Caco-2 (cell line): ENCODE results near the gene ASMTL. TPM values are rescaled to one million over a fixed set of nuclear protein-coding genes. Genes with fewer than 3 reads are reported as not detected.

Experiments used
- BruUV-seq: library from RNA; stranded (reverse); fragments of 400-500 nt; replicated peaks from 2 replicates; lab custom pipeline; 2021; lab: Mats Ljungman, UMichigan
- CTCF ChIA-PET: fragments of 300-600 bp; sonication (Branson Sonifier 250); formaldehyde crosslinking; loops from one replicate; lab custom pipeline; 2022; ENCODE audit warnings: antibody characterized with exemption; lab: Charles Lee
- POLR2A ChIA-PET: fragments of 300-600 bp; sonication (Branson Sonifier 250); formaldehyde crosslinking; loops from one replicate; lab custom pipeline; 2022; ENCODE audit warnings: antibody characterized with exemption; lab: Charles Lee
- DNase-seq, 2 experiments: peaks; one replicate each; pipeline versions ENCODE4 v3.0.0 to v3.0.0-alpha.2; 2020 to 2022
- H3K27me3 ChIP-seq: replicated peaks from 2 replicates; pipeline ENCODE4 v1.6.0; 2011; ENCODE audit warnings: low read length; ENCODE audit not compliant: control insufficient read depth, insufficient read depth
- H3K36me3 ChIP-seq: 2 replicates; pipeline ENCODE4 v1.5.1; 2011; ENCODE audit warnings: low read length; ENCODE audit not compliant: control insufficient read depth, insufficient read depth
- H3K4me1 ChIP-seq: fragments of 250-450 bp; sonication (Bioruptor Pico); 2 replicates; pipeline ENCODE4 v1.5.1; 2020; ENCODE audit warnings: mild to moderate bottlenecking
- H3K4me3 ChIP-seq: 2 replicates; pipeline ENCODE4 v1.5.1; 2011; ENCODE audit warnings: low read depth, mild to moderate bottlenecking, control low read depth, low read length
- H3K9me3 ChIP-seq: fragments of 250-450 bp; sonication (Bioruptor Pico); 2 replicates; pipeline ENCODE4 v1.5.1; 2020; ENCODE audit warnings: mild to moderate bottlenecking, moderate library complexity
- H3K27ac Mint-ChIP-seq: one replicate; pipeline ENCODE4 v1.8.0; 2022; ENCODE audit warnings: mixed read lengths; ENCODE audit not compliant: unreplicated experiment
- H3K27me3 Mint-ChIP-seq: one replicate; pipeline ENCODE4 v1.8.0; 2022; ENCODE audit warnings: mixed read lengths; ENCODE audit not compliant: insufficient read depth, unreplicated experiment
- H3K36me3 Mint-ChIP-seq: one replicate; pipeline ENCODE4 v1.8.0; 2022; ENCODE audit warnings: mild to moderate bottlenecking, mixed read lengths; ENCODE audit not compliant: insufficient read depth, unreplicated experiment
- H3K4me1 Mint-ChIP-seq: one replicate; pipeline ENCODE4 v1.8.0; 2022; ENCODE audit warnings: low read depth, mixed read lengths; ENCODE audit not compliant: unreplicated experiment
- H3K4me3 Mint-ChIP-seq: one replicate; pipeline ENCODE4 v1.8.0; 2022; ENCODE audit warnings: mild to moderate bottlenecking, moderate library complexity, mixed read lengths; ENCODE audit not compliant: unreplicated experiment
- H3K9me3 Mint-ChIP-seq: one replicate; pipeline ENCODE4 v1.8.0; 2022; ENCODE audit warnings: mixed read lengths; ENCODE audit not compliant: unreplicated experiment
- intact Hi-C: fragments of 100-400 bp; cut with micrococcal nuclease; formaldehyde crosslinking; loops from one replicate; pipeline ENCODE4 v1.10.0; 2022; ENCODE audit not compliant: unreplicated experiment
- total RNA-seq: library from RNA; stranded (reverse); gene quantifications from 2 replicates; pipeline ENCODE4 v1.2.3, GENCODE V29; 2022
- TF ChIP-seq, protein P1 (sequence below), 2 experiments: fragments of 200-600 bp in 1 of 2; IDR thresholded peaks; 1 replicate in 1 of 2; 2 replicates in 1 of 2; pipeline versions ENCODE4 v1.5.1 to v1.8.0; 2011 to 2022; ENCODE audit warnings: antibody characterized with exemption in 1 of 2, control low read depth in 1 of 2, inconsistent platforms in 1 of 2, low read depth in 1 of 2, low read length in 1 of 2, mild to moderate bottlenecking in 1 of 2, moderate library complexity in 1 of 2; ENCODE audit not compliant: insufficient read depth in 1 of 2, severe bottlenecking in 1 of 2, unreplicated experiment in 1 of 2

Gene ASMTL
- total RNA-seq, 1 experiment from 2014 or later = 17.4 TPM

DNA sequence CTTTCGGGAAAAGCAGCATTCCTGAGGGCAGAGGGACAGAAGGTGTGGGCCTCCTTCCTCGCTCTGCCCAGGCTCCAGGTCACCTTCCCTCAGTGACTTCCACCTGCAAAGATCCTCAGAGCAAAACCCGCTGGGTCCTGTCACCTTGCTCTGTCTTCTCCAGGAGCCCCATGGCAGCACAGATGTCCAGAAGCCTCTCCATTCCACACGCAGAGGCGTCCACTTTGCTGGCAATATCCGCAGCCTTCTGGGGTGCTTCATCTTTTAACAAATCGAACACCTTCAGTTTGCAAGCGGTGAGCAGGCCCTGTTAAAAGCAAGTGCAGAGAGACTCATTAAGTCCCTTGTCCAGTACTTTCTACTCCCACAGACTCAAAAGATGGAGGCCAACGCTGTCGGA is 27.3 kb downstream of the ASMTL start:
- H3K4me1 Mint-ChIP-seq = peaks cover 1% of the 10 kb centered on the region
- H3K4me1 ChIP-seq = no peaks in the 10 kb centered on the region
- no peak overlapping the region for H3K4me3 Mint-ChIP-seq
- peaks cover 69% of the 10 kb centered on the region for H3K36me3 Mint-ChIP-seq
- H3K27ac Mint-ChIP-seq = no peak overlapping the region
- H3K9me3 Mint-ChIP-seq = peaks cover 26% of the 10 kb centered on the region
- intact Hi-C loops = no loop called here
- no peaks in the 10 kb centered on the region for H3K27me3 Mint-ChIP-seq
- ChIA-PET POLR2A (no interaction called here), CTCF (no interaction called here)
- no peaks in the 10 kb centered on the region for H3K27me3 ChIP-seq
- no peak overlapping the region for H3K4me3 ChIP-seq
- TF ChIP-seq, protein P1, sequence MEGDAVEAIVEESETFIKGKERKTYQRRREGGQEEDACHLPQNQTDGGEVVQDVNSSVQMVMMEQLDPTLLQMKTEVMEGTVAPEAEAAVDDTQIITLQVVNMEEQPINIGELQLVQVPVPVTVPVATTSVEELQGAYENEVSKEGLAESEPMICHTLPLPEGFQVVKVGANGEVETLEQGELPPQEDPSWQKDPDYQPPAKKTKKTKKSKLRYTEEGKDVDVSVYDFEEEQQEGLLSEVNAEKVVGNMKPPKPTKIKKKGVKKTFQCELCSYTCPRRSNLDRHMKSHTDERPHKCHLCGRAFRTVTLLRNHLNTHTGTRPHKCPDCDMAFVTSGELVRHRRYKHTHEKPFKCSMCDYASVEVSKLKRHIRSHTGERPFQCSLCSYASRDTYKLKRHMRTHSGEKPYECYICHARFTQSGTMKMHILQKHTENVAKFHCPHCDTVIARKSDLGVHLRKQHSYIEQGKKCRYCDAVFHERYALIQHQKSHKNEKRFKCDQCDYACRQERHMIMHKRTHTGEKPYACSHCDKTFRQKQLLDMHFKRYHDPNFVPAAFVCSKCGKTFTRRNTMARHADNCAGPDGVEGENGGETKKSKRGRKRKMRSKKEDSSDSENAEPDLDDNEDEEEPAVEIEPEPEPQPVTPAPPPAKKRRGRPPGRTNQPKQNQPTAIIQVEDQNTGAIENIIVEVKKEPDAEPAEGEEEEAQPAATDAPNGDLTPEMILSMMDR (IDR thresholded peaks at IDR 0.05; ENCODE audit: insufficient read depth in 1 of 2, low read depth in 1 of 2, low read length in 1 of 2, severe bottlenecking in 1 of 2, unreplicated experiment in 1 of 2) = no peak
- H3K9me3 ChIP-seq = peaks cover 21% of the 10 kb centered on the region
- BruUV-seq = no TSS peak
- no peak for DNase-seq
- H3K36me3 ChIP-seq = no peaks in the 10 kb centered on the region; the same call in 1 of the 2 replicates

DNA sequence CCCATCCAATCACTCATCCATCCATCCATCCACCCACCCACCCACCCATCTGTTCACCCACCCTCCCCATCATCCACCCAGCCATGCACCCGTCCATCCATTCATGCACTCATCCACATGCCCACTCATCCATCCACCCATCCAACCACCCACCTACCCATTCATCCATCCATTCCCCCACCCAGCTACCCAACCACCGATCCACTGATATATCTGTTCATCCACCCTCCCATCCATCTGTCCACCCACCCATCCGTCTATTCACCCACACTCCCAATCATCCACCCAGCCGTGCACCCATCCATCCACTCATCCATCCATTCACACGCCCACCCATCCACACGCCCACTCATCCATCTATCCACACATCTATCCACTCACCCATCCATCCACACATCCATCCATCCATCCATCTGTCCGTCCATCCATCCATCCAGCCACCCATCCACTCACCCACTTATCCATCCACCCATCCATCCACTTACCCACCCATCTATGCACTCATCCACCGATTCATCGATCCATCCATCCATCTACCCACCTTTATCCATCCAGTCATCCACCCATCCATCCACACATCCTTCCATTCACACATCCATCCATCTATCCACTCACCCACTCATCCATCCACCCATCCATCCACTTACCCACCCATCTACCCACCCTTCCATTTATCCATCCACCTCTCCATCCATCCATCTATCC is 28.4 kb downstream of the ASMTL start:
- no peaks in the 10 kb centered on the region; the same call in 1 of the 2 replicates for H3K36me3 ChIP-seq
- Mint-ChIP-seq H3K4me3 (no peak overlapping the region), H3K36me3 (peaks cover 80% of the 10 kb centered on the region), H3K27me3 (no peaks in the 10 kb centered on the region), H3K27ac (no peak overlapping the region), H3K4me1 (peaks cover 9% of the 10 kb centered on the region), H3K9me3 (peaks cover 36% of the 10 kb centered on the region)
- intact Hi-C loops = no loop called here
- TF ChIP-seq, protein P1 (IDR thresholded peaks at IDR 0.05; ENCODE audit: insufficient read depth in 1 of 2, low read depth in 1 of 2, low read length in 1 of 2, severe bottlenecking in 1 of 2, unreplicated experiment in 1 of 2) = no peak
- no peak for DNase-seq
- BruUV-seq = no TSS peak
- ChIA-PET CTCF (no interaction called here), POLR2A (no interaction called here)
- H3K27me3 ChIP-seq = no peaks in the 10 kb centered on the region
- no peaks in the 10 kb centered on the region for H3K4me1 ChIP-seq
- H3K4me3 ChIP-seq = no peak overlapping the region
- peaks cover 21% of the 10 kb centered on the region for H3K9me3 ChIP-seq

DNA sequence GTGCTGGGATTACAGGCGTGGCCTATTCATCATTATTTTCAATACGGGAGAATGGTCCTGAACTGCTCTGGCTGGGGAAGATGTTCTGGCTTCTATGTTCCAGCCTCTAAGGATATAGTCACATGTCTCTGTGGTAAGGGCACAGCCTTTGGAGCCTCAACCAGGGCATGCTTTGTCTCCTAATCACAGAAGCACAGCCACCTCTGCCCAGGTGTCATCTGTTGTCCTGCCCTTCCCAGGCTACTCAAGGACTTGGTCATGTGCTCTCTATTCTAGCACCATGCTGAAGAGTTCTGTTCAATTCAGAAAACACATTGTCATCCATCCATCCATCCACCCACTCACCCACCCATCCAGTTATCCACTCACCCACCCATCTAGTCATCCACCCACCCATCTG is 29.5 kb downstream of the ASMTL start:
- Mint-ChIP-seq H3K27me3 (no peaks in the 10 kb centered on the region), H3K4me3 (no peak overlapping the region), H3K36me3 (peaks cover 81% of the 10 kb centered on the region), H3K27ac (no peak overlapping the region), H3K4me1 (peaks cover 9% of the 10 kb centered on the region), H3K9me3 (peaks cover 36% of the 10 kb centered on the region)
- no peaks in the 10 kb centered on the region for H3K4me1 ChIP-seq
- TF ChIP-seq, protein P1 (IDR thresholded peaks at IDR 0.05; ENCODE audit: insufficient read depth in 1 of 2, low read depth in 1 of 2, low read length in 1 of 2, severe bottlenecking in 1 of 2, unreplicated experiment in 1 of 2) = no peak
- intact Hi-C loops = no loop called here
- POLR2A ChIA-PET = no interaction called here
- peaks cover 21% of the 10 kb centered on the region for H3K9me3 ChIP-seq
- DNase-seq = no peak
- CTCF ChIA-PET = no interaction called here
- no peaks in the 10 kb centered on the region for H3K27me3 ChIP-seq
- H3K36me3 ChIP-seq = no peaks in the 10 kb centered on the region; the same call in none of the 2 replicates
- H3K4me3 ChIP-seq = no peak overlapping the region
- no TSS peak for BruUV-seq
